HG03097 (cell line): Measurements from ENCODE around the gene BANP.
"Not testable (repeated sequence)": the region's sequence is repeated elsewhere in the genome, so short reads cannot be mapped to it uniquely, and the experiment has no call there.

ENCODE experiments used
- ATAC-seq: cut with Tn5 transposase; IDR thresholded peaks from one replicate; pipeline ENCODE4 v1.9.1; 2021; ENCODE audit not compliant: unreplicated experiment, low FRiP score

Gene BANP

DNA sequence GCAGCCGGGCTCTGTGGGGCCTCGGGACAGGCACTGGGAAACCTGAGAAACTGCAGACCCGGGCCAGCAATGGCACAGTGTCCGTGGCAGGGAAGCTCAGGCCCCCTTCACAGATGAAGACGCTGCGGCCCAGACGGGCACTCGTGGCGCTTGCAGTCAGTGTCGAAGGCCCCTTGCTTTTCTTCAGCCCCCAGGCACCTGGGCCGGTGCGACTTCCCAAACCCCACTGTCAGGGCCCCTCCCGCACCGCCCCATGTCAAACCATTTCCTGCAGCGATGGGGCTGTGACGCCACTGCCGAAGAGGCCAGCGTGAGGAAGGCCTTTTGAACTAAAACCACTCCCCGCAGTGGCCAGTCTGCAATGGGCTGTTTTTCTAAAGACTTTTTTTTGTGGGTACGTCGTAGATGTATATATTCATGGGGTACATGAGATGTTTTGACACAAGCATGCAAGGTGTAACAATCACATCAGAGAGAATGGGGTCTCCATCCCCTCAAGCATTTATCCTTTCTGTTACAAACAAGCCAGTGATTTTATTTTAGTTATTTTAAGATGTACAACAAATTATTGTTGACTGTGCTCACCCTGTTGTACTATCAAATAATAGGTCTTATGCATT, 159.8 kb downstream of the BANP start:
- ATAC-seq: not testable (repeated sequence)

DNA sequence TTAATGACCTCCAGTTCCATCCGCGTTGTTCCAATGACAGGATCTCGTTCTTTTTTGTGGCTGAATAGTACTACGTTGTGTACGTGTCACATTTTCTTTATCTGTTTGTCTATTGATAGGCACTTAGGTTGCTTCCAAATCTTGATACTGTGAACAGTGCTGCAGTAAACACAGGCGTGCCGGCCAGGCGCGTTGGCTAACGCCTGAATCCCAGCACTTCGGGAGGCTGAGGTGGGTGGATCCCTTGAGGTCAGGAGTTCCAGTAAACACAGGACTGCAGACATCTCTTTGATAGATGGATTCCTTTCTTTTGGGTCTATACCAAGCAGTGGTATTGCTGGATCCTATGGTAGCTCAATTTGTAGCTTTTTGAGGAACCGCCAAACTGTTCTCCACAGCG, 160.7 kb downstream of the BANP start:
- ATAC-seq: not testable (repeated sequence)

DNA sequence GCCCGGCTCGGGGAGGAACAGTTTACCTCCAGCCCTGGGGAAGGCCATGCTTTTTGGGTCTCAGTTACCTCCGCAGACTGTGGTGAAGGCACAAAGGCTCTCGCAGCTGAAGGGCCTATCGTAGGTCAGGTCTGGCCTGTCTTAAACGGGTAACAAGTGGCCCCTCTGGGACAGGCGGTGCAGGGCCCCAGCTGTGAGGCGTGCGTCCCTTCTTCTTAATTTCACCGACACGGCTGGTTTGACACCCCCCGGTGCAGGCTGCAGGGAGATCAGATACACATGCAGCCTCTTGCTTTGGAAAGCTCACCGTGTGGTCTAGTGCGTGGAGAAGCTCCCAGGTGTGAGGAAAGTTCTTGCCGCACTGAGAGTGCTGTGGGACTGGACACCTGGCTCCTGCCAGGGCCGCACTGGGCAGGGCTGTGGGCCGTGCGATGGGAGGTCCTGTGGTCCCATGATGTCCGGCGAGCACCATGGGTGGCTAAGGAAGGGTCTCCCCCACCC, 162.4 kb downstream of the BANP start:
- ATAC-seq: no peak

DNA sequence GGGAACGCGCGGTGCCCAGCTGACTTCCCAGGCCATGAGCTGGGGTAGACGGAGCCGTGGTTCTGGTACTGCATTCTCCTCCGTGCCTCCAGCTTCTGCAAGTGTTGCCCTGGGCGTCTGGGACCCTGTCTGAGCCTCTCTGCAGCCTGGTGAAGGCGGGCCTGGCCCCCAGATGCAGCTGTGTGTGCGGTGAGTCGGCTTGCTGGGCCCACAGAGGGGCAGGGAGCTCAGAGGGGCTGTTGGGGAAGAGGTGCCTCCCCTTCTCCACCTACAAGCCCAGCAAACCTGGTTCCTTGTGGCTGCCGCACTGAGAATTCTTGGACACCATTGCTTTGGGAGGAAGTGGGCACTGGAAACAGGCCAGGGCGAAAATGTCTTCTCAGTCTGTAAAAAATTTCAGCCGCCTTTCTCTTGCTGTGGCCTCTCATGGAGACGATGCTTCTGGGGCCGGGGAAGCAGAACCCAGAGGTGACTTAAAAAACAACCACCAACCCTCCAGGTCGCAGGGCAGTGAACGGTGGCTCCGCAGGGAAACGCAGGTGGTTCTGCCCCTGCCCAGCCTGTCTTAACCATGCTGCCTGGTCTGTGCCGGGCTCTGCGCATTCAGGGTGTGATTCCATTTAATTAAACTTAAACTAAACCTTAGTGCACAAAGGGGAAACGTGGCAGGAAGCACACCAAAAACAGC, 163.5 kb downstream of the BANP start:
- ATAC-seq: not testable (repeated sequence)

DNA sequence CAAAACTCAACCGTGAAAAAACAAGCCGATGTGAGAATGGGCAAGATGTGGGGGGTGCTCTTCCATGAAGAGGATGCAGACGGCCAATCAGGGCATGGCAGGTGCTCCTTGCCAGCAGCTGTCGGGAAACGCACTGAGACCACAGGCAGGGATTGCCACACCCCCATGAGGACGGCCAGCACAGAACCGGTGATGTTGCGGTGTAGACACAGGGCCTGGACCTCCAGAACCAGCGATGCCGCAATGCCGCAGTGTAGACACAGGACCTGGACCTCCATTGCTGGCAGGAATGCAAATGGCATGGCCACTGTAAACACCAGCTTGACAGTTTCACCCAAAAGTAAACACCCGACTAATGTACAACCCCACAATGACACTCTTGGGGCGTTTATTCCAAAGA, 164.9 kb downstream of the BANP start:
- ATAC-seq: no peak

DNA sequence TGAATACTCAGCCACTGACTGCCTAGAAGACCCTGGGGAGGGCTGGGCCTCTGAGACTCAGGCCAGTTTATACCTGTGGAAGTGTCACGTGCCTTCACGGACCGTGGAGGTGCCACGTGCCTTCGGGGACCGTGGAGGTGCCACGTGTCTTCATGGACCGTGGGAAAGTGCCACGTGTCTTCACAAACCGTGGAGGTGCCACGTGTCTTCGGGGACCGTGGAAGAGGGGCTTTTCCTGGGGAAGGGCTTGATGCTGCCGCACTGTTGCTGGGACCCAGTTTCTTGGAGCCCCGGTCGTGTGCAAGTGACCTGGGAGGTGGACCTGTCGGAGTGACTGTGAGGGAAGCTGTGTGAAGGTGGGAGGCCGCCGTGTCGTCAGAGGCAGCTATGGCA, 166.2 kb downstream of the BANP start:
- ATAC-seq: no peak

DNA sequence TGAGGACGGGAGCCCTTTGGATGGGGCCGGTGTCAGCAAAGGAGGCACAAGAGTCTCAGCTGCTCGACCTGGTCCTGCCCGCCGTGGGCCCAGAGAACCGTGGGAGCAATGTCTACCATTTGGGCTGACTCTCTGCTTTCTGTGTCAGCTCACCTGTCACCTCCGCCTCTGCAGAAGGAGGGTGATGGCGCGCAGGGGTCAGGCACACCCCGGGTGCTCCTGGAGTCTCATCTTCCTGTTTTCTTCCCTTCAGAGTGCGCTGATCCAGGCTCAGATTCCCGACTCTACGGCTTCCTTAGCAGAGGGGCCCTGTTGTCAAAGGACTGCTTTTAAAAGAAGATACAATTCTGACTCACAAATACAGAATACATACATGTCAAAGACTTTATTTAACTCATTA, 167.1 kb downstream of the BANP start:
- no peak for ATAC-seq

DNA sequence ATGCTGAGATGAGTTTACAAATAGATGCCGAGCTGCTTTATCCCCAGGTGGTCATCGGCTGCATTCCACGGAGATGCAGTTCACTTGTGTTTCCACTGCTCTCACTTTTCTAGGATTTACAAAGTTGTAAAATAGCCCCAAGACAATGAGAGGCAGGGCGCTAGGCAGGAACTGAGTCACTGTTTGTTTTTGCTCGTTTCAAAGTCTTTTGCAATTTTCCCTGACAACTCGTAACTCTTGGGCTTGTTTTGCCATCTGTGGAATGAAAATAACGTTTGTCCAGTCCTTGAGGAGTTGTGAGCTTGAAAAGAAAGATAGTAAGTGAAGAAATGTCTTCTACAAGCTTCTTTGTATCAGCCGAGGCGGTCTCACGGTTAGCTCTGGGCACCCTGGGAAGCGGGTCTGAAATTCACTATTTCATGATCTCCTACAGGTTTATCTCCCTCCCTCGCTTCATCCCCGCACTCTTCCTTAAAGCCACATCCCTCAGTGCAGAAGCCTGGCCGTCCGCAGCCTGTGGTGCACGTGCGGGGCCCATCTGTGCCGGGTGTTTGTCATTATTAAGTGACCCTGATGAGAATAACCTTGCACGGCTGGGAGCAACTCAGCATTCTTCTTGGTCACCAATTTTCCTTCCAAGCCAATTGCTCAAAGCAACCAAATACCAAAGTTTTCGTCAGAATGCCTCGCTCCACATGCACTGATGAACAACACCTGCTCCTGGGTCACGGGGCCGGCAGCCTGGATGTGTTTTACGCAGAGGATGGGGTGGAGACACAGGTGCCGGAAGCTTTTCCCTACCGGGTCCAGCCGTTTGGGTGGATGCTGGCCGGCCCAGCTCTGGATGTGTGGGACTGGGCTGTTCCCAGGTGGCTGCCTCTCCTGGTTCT, 167.9 kb downstream of the BANP start:
- not testable (repeated sequence) for ATAC-seq

DNA sequence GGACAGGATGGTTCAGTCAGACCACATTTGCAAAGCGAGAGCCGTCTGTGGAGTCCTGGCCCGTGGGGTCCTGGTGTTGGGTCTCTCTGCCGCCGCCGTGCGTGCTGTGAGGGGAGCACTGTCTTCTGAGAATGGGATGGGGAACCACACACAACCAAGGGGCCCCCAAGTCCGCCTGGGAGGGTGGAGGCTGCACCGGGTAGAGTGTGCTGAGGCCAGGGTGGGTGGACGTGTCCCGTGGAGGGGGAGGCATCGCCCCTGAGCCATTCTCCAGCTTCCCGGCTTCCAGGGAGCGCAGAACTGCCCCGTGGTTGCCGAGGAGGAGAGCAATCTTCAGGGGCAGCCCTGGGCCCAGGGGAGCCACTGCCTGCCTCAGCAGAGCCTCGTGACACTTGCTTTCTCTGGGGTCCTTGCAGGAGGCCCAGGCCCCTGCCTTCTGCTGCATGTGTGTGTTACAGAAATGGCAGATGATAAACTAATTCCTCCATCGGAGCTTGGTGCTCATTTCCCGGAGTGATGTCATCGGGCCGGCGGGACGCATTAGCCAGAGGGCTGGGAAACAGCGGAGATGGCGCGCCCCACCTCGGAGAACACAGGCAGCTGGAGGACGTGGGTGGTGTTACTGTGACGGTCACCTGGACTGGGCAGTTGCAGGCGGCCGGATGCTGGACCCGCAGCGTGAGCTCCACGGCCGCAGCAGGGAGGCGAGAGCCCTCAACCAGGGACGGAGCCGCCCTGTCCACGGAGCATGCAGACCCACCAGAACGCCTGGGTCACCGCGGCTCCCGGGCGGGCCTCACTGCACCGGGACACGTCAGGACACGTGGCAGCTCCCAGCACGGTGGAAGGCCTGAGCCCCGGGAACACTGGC, 168.9 kb downstream of the BANP start:
- not testable (repeated sequence) for ATAC-seq

DNA sequence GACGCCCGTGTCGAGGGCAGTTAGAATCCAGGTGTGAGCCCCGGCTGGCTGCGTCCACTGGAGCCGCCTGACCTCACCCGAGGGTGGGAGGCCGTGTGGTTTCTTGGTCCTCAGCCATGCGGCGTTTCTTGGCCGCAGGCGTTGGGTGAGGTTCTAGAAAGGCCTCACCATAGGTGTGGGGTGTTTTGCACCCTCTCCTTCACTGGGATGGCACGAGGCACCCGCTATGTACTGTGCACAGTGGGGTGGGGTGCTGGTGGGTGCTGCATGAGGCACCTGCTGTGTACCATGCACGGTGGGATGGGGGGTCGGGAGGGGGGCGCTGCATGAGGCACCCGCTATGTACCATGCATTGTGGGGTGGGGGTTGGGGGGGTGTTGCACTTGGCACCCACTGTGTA, 169.6 kb downstream of the BANP start:
- no peak for ATAC-seq

DNA sequence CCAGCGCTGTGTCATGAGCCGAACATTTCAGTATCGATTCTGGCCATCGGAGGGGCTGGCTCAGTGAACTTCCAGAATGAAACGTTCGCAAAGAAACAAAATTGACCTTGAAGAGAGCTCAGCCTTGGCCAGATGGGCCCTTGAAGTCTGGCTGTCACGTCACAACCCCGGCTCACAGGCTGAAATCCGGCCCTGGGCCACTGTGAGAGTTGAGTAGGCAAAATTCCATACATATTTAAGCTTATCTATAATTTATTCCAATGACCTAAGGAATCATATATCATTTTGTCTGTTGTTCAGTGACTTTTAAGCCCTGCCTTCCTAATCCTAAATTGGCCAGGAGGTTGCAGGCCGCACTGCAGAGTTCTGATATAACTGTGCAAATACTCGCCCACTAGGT, 170.2 kb downstream of the BANP start:
- not testable (repeated sequence) for ATAC-seq

DNA sequence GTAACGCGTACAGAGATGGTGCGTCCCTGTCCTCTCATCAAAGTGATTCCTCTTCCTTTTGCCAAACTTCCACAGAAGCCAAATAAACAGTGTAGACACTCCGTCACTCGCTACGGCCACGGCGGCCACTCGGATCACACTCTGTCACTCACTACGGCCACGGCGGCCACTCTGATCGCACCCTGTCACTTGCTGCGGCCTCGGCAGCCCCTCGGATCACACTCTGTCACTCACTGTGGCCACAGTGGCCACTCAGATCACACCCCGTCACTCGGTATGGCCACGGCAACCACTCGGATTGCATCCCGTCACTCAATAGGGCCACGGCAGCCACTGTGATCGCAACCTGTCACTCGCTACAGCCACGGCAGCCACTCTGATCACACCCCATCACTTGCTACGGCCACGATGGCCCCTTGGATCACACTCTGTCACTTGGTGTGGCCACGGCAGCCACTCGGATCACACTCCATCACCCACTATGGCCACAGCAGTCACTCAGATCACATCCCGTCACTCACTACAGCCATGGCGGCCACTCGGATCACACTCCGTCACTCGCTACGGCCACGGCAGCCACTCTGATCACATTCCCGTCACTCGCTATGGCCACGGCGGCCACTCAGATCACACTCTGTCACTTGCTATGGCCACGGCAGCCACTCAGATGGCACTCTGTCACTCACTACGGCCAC, 170.8 kb downstream of the BANP start:
- ATAC-seq: no peak
